RWPE1 (cell line): ENCODE results near the gene LRRC31.

Experiments used
- CTCF ChIA-PET: fragments of 350-600 bp; sonication (Branson Sonifier 250); formaldehyde crosslinking; extraction: SDS; loops from one replicate; lab custom pipeline; 2021; lab: Yijun Ruan, JAX
- POLR2A ChIA-PET: fragments of 400-600 bp; formaldehyde crosslinking; extraction: SDS; loops from one replicate; lab custom pipeline; 2020; ENCODE audit warnings: antibody characterized with exemption; ENCODE audit not compliant: low non-redundant PET; lab: Yijun Ruan, JAX
- DNase-seq: peaks from one replicate; pipeline ENCODE4 v3.0.0; 2012; ENCODE audit warnings: low spot score
- H3K27ac ChIP-seq: fragments of 450-650 bp; 2 replicates; pipeline ENCODE4 v1.5.1; 2017
- TF ChIP-seq, protein P1 (sequence below): fragments of 450-650 bp; conservative IDR thresholded peaks from 2 replicates; pipeline ENCODE4 v1.5.1; 2017; ENCODE audit warnings: low read depth, mild to moderate bottlenecking

LRRC31 gene

DNA sequence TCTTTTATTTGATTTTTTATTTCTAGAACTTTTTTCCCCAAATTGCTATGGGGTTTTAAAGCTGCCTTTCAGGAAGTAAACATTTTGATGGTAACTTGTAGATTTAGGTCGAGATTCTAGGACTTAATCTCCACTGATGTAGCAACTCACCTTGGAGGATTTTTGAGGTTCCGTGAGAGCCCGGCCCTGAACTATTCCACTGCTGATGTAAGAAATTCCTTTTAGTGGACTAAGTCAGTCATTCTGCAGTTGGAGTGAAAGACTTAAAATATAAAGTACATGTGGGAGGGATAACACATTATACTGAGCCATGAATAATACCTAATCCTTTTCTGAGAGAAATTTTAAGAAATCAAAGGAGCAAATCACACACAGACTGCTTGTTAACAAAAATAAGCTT lies 44.4 kb downstream of the LRRC31 start:
- H3K27ac ChIP-seq: no peak overlapping the region
- ChIA-PET POLR2A (no interaction called here), CTCF (no interaction called here)
- DNase-seq: no peak
- TF ChIP-seq, protein P1, sequence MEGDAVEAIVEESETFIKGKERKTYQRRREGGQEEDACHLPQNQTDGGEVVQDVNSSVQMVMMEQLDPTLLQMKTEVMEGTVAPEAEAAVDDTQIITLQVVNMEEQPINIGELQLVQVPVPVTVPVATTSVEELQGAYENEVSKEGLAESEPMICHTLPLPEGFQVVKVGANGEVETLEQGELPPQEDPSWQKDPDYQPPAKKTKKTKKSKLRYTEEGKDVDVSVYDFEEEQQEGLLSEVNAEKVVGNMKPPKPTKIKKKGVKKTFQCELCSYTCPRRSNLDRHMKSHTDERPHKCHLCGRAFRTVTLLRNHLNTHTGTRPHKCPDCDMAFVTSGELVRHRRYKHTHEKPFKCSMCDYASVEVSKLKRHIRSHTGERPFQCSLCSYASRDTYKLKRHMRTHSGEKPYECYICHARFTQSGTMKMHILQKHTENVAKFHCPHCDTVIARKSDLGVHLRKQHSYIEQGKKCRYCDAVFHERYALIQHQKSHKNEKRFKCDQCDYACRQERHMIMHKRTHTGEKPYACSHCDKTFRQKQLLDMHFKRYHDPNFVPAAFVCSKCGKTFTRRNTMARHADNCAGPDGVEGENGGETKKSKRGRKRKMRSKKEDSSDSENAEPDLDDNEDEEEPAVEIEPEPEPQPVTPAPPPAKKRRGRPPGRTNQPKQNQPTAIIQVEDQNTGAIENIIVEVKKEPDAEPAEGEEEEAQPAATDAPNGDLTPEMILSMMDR: no peak

- POLR2A ChIA-PET: interaction anchor here (0.6 kb wide), 1 partner anchor 250 kb away, joined by 10 read pairs; no protein-coding TSS in a partner anchor
- CTCF ChIA-PET: no interaction called here
- no peak for DNase-seq
- no peak overlapping the region for H3K27ac ChIP-seq
- TF ChIP-seq, protein P1: no peak
Observed at GRCh38 chr3:169822983-169823382, 46.8 kb downstream of the LRRC31 start.

- no peak overlapping the region for H3K27ac ChIP-seq
- ChIA-PET POLR2A (no interaction called here), CTCF (no interaction called here)
- TF ChIP-seq, protein P1: no peak
- no peak for DNase-seq
Observed at GRCh38 chr3:169822540-169822939, 47.2 kb downstream of the LRRC31 start.

DNA sequence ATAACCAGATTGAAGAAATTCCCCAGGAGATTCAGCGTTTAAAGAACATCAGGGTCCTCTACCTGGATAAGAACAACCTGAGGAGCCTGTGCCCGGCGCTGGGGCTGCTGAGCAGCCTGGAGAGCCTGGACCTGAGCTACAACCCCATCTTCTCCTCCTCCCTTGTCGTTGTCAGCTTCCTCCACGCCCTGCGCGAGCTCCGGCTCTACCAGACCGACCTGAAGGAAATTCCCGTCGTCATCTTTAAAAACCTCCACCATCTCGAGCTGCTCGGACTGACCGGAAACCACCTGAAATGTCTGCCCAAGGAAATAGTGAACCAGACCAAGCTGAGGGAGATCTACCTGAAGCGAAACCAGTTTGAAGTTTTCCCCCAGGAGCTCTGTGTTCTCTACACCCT lies 47.6 kb downstream of the LRRC31 start:
- CTCF ChIA-PET: no interaction called here

GRCh38 chr3:169818316-169818715 lies 51.4 kb downstream of the LRRC31 start:
- CTCF ChIA-PET: no interaction called here
- H3K27ac ChIP-seq: no peak overlapping the region
- DNase-seq: no peak
- TF ChIP-seq, protein P1: no peak
- POLR2A ChIA-PET: no interaction called here

More for the DNA sequence above, 47.6 kb downstream of the LRRC31 start:
- no peak for DNase-seq
- POLR2A ChIA-PET: no interaction called here
- TF ChIP-seq, protein P1: no peak
- no peak overlapping the region for H3K27ac ChIP-seq

- no peak overlapping the region for H3K27ac ChIP-seq
- TF ChIP-seq, protein P1: no peak
- no peak for DNase-seq
- CTCF ChIA-PET: no interaction called here
- POLR2A ChIA-PET: no interaction called here
Observed at GRCh38 chr3:169815590-169816150, 54.1 kb downstream of the LRRC31 start.
